Bronchus fibroblast of lung (primary cell): Measurements from ENCODE around the gene CATSPERB. TPM values are rescaled to one million over a fixed set of nuclear protein-coding genes. Genes with fewer than 3 reads are reported as not detected.

Source experiments
- total RNA-seq: library from RNA; depleted of rRNA; stranded (reverse); fragments of >200 nt; gene quantifications from 2 replicates; pipeline ENCODE4 v1.2.3, GENCODE V29; 2015

Gene CATSPERB, protein sequence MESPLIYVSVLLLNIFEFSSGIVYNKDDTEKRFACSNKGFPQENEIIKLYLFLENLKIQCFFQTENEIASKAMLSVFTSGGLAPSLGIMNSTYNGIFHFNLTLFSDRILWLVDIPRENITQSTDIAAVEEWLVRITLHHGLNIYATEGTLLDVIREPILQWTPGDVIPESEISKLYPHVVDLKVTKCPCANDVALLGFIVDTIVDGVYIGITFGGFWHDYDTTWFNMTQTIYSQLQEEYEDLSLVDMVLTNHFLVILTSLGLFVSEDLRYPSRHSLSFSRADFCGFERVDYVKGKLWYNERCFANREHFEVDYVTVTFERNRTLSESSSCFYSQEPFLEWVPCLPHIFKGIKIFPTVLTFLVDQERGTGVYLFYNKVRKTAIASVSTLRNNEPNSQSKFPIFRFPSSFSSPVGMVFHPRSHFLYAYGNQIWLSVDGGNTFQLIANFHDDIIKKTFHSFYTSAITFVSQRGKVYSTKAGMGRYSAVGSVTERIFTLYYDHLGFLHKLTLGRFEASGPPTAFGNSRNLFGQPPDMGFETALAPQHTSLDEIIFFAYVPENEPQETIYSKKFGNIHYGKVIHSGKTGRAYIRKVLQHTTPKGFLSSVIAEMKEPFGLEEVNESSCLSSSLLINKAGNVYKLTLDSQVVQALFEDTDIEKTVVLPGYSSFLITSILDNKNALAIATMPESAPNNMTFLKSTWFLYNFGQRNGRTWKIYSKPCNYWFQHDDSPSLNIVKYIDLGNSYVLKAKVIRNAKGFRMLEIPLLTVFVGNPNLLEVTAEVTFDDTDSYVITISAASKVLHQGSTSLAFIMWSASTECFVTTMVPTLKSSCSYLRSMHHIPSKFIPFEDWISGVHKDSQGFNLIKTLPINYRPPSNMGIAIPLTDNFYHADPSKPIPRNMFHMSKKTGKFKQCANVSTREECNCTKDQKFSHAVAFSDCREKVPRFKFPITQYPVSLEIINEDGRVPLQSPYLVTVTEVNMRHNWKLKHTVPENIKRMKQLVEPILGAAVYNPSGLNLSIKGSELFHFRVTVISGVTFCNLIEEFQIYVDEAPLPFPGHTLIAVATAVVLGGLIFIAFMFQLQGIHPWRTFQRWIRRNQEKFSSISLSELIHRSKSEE
- total RNA-seq: not detected in 2 replicates

DNA sequence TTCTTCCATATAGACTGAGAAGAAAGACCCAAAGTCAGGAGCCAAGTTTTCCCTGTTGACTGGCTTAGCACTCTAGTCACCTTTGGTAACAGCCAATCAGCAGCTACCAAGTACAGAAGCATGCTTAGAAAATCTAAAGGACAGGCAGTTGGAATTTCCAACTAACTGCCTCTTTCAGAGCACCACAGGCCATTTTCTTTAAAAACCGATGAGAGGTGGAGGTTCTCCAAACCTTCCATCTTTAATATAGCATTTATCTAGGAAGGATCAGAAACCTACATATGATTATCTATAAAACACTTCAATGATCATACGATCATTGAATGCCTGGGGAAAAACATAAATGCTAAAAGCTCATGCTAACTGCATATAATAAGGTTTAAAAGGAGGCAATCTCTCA, at the start of gene CATSPERB:
Gene CATSPERB (minus strand): TSS at position 101 of the 400 bp plus-strand sequence. CDS start 2,607 bp downstream, outside the sequence.

Other genes with a start within 250 kb of the CATSPERB start
- gene PPP4R3A, start 221.8 kb downstream of the CATSPERB start, total RNA-seq: 37.3 and 43.4 TPM in 2 replicates
- under 0.01 TPM in 1 of 2 replicates, not detected in the other for gene TC2N, start 135.4 kb upstream of the CATSPERB start, total RNA-seq
- 138 and 153 TPM in 2 replicates for gene FBLN5, start 215.6 kb upstream of the CATSPERB start, total RNA-seq